Inflammatory macrophage (primary cell): Measurements from ENCODE around the gene LPO.

Experiments used
- DNase-seq, 2 donors: peaks; one replicate each; pipeline ENCODE4 v3.0.0-alpha.2; 2020 to 2022
- total RNA-seq, 18 experiments: gene quantifications; one replicate each; lab custom pipeline; 2026; ENCODE audit warnings: mixed read lengths in 6 of 18, inconsistent platforms in 2 of 18; lab: John Stamatoyannopoulos, UW

Gene LPO
- total RNA-seq: 0 to 1.1 (median 0.26) reads per million in 18 experiments

- DNase-seq: no peak
Measured at GRCh38 chr17:58238147-58238634, at the start of gene LPO. Gene LPO (plus strand): TSS chr17:58238584. CDS start chr17:58242980, 4,396 bp downstream.

GRCh38 chr17:58189436-58190146 is 48.8 kb upstream of the LPO start:
- peak in 1 of 2 donors; percentile 11 for DNase-seq

- DNase-seq: no peak
Measured at GRCh38 chr17:58191241-58191896, 47.0 kb upstream of the LPO start.

DNA sequence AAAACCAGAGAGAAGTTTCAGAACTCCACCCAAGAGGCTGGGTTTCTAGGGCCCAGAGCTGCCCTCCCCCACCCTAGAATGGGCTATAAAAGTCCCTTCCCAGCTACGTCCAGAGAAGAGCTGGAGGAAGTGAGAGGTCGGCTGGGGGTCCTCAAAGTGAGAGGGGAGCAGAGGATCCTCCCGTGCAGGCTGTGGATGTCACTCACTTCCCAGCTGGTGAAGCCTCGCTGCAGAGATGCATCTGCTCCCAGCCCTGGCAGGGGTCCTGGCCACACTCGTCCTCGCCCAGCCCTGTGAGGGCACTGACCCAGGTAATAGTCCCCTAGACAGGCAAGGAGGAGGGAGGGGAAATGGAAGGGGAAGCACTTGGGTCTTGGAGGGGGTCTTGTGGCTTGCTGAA is 45.8 kb upstream of the LPO start, which contains the start of gene EPX:
Gene EPX, plus strand, starts transcription at position 115 of the 400 bp plus-strand sequence. Its CDS starts 121 bp downstream, at position 236.
- no peak for DNase-seq

DNA sequence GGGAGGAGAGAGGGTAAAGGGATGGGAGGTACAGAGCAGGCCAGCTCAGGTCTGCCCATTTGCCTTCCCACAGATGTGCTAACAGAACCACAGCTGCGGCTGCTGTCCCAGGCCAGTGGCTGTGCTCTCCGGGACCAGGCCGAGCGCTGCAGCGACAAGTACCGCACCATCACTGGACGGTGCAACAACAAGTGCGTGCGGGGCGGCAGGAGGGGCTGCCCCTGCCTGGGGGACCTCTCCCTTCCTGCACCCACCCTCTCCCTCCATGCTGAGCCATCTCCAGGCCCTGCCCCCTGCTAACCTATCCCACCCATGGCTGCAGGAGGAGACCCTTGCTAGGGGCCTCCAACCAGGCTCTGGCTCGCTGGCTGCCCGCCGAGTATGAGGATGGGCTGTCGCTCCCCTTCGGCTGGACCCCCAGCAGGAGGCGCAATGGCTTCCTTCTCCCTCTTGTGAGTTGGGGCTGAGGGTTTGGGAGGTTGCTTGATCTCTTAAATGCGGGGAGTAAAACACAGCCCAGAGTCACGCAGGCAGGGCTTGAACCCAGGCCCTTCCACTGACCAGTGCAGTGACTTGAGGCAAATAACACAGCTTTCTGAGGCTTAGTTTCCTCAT is 44.6 kb upstream of the LPO start:
- no peak for DNase-seq

DNA sequence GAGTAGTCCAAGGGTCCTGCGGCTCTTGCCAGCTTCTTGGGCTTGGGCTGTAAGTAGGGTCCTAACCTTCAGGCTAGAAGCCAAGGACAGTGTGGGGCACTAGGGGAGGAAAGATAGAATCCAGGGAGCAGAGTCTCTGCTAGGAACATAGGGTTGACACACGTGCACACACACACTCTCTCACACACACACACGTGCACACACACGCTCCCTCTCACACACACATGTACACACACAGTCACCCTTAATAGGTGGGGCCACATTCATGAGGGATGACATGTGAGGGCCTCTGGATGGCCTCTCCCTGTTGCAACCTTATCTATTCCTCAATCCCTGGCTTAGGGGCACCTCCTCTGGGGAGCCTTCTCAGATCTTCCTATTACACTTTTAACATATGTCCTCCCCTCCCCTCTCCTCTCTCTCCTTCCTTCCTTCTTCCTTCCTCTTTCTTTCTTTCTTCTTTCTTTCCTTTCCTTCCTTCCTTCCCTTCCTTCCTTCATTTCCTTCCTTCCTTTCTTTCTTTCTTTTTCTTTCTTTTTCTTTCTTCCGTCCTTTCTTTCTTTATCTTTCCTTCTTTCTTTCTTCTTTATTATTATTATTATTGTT is 42.8 kb upstream of the LPO start:
- no peak for DNase-seq

DNA sequence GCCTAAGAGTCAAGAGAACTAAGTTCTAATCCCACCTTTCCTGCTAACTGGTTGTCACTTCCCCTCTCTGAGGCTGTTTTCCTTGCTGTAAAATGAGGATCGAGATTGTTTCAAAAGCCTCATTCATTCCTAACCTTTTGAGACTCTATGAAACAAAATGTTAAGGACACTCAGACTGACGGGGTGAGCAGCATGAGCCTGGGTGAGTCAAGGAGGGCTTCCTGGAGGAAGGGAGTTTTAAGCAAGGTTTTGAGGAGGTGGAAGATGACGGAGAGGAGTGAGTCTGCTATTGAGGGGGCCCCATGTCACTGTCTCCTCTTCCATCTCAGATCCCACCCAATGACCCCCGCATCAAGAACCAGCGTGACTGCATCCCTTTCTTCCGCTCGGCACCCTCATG is 41.8 kb upstream of the LPO start:
- no peak for DNase-seq

DNA sequence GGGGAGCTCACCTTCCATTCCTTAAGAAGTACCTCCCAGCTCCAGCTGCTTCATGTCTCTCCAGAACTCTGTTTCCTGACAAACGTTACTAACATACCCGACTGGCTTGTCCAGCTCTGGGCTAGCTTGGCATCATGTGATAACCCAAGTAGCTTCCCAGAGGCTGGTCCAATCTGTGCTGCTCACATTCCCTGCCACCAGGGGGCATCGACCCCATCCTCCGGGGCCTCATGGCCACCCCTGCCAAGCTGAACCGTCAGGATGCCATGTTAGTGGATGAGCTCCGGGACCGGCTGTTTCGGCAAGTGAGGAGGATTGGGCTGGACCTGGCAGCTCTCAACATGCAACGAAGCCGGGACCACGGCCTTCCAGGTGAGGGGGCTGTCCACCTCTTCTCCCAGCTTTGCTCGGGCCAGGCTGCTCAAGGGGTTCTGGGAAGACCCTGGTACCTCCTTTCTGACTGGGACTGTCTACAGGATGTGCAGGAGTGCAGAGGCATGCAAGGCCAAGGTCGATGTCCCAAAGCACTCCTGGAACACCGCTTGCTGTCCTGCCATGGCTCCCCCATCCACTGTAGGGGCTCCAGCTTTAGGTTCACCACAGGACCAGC is 38.3 kb upstream of the LPO start:
- DNase-seq: peak; percentile 76 to 80

GRCh38 chr17:58202859-58203258 is 35.5 kb upstream of the LPO start:
- DNase-seq: no peak

- no peak for DNase-seq
Measured at GRCh38 chr17:58204796-58205195, 33.6 kb upstream of the LPO start.

GRCh38 chr17:58205936-58206335 is 32.4 kb upstream of the LPO start:
- no peak for DNase-seq

- no peak for DNase-seq
Measured at GRCh38 chr17:58207451-58207850, 30.9 kb upstream of the LPO start.

DNA sequence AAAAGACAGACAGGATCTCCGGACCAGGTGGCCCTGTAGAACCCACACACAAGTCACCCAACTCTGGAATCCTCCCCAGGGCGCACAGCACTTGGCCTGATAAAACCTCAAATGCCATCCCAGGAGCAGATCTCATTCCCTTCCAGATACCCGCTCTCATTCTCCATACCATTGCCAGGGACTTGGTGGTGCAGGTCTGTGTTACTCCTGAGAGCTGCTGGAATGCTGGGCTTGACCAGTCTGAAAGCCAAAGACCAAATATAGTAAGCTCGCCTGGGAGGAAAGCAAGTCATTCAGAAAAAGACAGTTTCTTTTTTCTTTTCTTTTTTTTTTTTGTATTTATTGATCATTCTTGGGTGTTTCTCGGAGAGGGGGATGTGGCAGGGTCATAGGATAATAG is 30.0 kb upstream of the LPO start:
- DNase-seq: no peak

- DNase-seq: peak in 1 of 2 donors; percentile 21
Measured at GRCh38 chr17:58210922-58211321, 27.5 kb upstream of the LPO start.

DNA sequence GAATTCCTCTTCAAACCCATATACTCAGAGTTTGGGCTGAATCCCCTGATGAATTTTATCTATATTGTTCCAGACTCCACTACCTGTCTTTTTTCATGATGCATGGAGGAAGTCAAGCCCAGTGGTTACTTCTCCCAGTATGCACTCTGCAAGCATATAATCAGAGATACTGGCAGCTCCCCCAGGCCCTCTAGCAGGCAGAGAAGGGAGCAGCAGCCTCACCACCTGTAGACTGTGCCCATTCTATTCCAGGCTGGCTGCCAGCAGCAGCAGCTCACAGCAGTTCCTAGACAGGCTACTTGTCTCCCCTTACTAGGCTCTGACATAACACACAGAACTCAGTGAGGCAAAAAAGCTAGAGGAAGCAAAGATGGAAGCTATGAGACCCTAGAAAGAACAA is 22.7 kb upstream of the LPO start:
- DNase-seq: no peak

DNA sequence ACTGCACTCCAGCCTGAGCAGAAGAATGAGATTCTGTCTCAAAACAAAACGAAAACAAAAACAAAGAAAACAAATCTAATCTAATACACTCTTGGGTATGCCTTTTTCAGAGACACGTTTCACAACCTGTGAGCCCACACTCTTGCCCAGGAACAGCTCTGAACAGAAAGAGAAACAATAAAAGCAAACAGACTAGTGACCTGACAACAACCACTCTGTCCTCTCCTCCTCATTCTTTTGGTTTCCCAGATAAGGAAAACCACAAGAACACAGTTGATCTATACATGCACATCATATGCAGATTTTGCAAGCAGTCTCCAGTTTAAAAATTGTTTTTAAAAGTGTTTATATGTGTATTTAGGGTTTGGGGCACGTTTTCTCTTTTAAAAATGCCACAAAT is 20.6 kb upstream of the LPO start:
- no peak for DNase-seq

- DNase-seq: peak; percentile 94 to 96
Measured at GRCh38 chr17:58219007-58219788, 19.2 kb upstream of the LPO start, which contains the start of gene MKS1. Gene MKS1 (minus strand): TSS chr17:58219255. CDS start chr17:58219230, 25 bp downstream.

DNA sequence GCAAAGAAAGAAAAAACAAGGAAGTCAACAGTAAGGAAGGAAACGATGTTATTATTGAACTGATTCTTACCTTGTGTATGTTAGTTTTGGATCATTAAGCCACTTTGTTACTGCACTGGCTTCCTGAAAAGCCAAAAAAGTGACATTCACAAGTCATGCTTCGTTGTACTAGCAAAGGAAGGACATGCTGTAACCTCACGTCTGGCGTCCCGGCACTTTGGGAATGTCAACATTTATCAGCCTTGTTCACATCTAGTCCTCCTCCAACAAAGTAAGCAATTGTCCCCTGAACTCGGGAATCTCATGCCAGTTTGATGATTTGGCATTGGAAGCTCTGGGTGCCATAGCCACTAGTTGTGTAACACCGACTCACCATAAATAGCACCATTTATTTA is 18.6 kb upstream of the LPO start:
- peak in 1 of 2 donors; percentile 8 for DNase-seq

DNA sequence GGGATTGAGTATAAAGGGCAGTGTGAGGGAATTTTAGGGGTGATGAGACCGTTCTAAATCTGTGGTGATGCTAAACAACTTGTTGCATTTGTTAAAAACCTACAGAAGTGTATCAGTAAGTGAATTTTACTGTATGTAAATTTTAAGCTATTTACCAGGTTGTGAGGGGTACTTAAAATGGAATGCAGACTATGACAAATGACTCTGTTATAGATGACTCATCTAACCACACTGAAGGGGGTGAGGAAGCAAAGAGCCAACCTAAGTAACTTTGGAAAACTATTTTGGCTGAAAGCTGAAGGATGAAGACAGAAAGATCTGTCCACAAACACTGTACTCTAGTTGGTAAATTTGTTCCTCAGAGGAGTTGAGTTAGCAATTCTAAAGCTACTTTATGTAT is 14.1 kb upstream of the LPO start:
- DNase-seq: peak; percentile 12 to 40

DNA sequence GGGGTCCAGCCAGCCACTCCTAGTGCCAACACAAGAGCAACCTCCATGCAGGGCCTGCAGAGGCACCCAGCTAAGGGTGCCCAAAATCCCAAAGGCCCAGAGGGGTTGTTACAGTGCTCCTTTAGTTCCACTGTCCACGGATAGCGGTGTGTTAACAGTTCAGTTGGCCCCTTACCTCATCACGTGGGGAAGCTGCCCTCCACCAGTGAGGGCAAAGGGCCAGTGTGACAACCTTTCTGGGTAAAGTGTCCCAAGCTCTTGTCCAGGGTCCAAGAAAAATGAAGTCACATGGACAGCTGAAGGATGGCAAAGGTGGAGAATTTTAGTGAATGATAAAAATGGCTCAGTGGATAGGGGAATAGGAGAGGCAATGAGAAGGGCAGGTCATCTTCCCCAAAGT is 10.7 kb upstream of the LPO start:
- no peak for DNase-seq

- no peak for DNase-seq
Measured at GRCh38 chr17:58228679-58229078, 9.7 kb upstream of the LPO start.

DNA sequence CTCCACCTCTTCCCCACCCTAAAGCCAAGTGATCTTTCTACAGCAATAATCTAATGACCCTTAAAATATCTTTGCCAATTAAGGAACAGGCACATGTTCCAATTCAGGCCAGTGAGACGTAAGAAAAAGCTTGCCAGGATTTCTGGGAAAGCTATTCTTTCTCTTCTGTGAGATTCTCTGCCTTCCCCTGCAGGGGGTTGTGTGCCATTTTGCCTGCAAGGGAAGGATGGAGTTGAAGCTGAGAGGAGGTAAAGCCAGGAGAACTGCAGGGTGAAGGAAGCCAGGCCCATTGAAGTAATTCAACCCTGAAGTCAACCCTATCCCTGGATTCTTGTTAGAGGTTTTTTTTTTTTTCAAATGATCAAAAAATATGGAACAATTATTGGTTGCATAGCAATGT is 9.0 kb upstream of the LPO start:
- no peak for DNase-seq
